ENCODE data around the gene AKR1B1.

AKR1B1 gene

DNA sequence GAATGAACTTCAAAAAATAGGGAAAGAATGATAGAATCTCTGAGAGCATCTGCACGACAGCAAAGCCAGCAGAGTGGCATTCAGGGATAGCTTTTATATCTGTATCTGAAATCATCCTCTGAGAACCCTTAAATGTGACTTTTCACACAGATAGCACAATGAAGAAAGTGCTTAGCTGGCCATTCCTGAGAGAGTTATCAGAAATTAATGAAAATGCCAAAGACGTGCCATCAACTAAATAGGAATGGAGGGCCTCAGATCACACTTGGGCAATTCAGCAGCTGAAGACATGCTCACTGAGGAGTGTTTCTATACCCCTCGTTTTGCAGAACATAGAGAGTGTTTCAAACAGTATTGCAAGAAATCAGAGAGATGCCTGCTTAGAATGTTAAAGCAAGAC, 51.6 kb downstream of the AKR1B1 start:
- DNase-seq = no peak

DNA sequence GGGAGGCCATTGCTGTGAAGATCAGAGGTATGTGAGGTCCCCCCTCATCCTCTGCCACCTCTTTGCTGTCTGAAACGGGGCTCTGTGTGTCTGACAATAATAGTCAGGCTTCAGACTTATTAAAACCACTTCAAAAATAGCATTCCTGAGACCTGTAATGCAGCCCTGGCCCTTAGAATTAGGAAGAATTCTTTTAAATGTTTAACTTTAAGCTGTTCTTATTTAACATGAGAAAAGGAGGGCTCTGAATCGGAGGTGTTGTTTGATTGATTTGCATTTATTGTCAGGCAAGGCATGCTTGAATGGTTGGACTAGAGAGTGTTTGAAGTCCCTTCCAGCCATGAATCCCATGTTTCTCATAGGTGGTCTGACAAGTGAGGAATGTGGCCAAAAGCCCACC, 52.5 kb downstream of the AKR1B1 start:
- DNase-seq = no peak

DNA sequence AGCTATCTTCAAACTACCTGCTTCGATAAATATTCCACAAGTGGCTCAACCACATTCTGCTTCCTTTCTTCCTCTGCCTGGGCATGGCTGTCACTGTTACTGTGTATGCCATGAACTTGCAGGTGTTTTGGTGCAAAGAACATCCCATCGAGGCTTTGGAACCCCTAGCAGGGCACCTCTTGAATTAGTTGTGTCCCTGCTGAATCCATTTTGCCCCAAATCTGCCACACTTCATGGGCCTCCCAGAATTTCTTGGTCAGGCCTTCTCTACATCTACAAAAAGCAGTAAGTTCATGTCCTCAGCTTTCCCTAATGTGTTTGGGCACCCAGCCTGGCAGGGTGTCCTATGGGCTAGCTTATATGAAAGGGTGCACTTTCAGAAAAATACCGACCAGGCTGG, 53.6 kb downstream of the AKR1B1 start:
- no peak for DNase-seq

DNA sequence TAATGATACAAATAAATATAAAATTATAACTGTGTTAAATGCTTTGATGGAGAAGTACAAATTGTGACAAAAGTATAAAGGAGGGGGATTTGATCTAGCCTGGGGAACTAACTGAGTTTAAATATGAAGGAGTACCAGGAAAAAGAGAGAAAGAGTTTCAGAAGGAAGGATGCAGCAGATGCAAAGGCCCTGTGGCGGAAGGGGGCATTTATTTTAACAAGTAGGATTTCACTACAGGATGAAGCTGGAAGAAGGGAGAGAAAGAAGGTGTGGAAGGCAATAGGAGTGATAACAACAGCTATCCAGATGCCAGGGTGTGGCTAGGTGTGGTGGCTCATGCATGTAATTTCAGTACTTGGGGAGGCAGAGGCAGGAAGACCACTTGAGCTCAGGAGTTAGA, 55.8 kb downstream of the AKR1B1 start:
- DNase-seq = no peak

DNA sequence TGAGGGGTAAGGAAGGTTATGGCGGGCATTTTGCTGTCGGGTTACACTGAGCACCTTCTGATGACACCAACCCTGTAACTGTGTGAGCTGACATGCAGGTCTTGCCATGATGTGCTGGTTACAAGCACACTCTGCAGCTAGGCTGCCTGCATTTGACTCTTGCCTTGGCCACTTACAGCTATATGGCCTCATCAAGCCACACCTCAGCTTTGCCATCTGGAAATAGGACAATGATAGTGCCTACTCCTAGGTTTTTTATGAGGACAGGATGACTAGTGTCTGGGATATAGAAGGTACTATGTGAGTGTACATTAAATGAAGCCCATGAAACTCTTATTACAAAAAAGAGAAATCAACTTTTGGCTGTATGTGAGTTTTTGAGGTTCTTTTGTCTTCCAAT, 58.0 kb downstream of the AKR1B1 start:
- DNase-seq = no peak

DNA sequence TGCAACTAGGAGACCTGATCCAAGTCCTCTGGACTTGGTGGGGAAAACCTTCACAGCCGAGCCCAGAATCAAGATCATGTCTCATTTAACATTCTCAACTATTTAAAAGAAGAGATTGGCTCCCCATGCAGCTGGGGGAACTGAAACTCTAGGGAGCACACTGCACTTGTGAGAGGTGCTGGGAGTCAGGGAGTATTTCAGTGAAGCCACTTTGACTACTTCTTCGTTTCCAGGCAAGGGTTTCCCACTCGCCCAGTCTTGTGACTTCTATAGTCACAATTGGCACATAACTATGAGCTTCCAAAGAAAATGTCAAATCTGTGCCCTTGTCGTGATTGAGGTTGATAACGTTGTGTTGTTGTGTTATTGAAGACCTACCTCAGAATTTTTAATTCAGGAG, 62.9 kb downstream of the AKR1B1 start:
- no peak for DNase-seq

DNA sequence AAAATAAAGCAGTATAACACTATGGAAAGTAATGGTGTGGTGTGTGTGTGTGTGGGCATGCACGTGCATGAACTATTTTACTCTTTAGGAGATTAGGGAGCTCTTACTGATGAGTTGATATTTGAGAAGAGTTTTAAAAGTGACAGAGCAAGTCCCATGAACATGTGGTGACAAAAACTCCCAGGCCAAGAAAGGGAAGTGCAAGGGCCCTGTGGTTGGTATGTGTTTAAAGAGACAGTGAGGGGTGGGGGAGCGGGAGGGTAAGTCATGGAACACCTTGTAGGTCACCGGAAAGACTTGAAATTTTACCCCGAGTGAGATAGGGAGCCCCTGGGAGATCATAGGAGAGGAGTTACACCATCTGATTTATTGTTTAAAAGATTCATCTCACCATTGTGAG, 63.3 kb downstream of the AKR1B1 start:
- no peak for DNase-seq

DNA sequence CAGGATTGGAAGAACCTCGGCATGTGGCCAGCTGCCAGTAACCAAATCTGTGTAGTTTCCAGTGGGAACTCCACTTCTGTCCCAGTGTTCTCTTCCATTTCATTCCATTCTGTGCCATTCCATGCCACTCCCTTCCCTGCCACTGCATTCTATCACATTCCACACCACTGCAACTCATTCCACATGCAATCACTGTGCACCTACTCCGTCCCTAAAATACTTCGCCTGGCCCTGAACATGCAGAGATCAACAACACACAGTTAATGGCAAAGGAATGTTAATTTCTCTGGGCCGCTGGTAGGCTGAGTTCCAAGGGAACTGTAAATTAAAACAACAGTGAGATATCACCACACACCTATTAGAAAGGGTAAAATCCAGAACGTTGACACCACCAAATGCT, 64.8 kb downstream of the AKR1B1 start:
- DNase-seq = no peak

Data from NCI-H2081 (cell line).